Measurements from ENCODE around the gene KLLN.
A peak's percentile ranks its signal among the peaks of the same experiment; 100 is the strongest.

The KLLN gene

DNA sequence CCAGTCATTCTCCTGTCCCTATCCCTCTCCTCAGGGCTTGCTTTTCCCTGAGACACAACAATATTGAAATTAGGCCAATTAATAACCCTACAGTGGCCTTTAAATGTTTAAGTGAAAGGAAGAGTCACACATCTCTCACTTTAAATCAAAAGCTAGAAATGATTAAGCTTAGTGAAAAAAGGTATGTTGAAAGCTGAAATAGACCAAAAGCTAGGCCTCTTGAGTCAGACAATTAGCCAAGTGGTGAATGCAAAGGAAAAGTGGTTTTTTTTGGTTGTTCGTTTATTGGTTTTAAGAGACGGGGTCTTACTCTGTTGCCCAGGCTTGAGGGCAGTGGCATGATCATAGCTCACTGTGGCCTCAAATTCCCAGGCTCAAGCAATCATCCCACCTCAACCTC is 35.7 kb downstream of the KLLN start:
- Histone ChIP-seq H3K4me3 (ENCODE audit: low read depth in 1 of 5, low read length in 5 of 5) (no peak overlapping the region), H3K9me3 (ENCODE audit: control insufficient read depth in 5 of 5, low read length in 5 of 5) (no peaks in the 10 kb centered on the region), H3K27ac (ENCODE audit: low read depth, low read length) (no peak overlapping the region), H3K9ac (ENCODE audit: low read length in 5 of 5) (no peak overlapping the region), H3K4me1 (ENCODE audit: control insufficient read depth in 5 of 5, insufficient read depth in 5 of 5, low read length in 5 of 5) (no peaks in the 10 kb centered on the region), H3K27me3 (ENCODE audit: control insufficient read depth in 5 of 5, insufficient read depth in 4 of 5, low read length in 5 of 5) (no peaks in the 10 kb centered on the region), H3K36me3 (ENCODE audit: control insufficient read depth in 5 of 5, insufficient read depth in 5 of 5, low read length in 5 of 5) (no peaks in the 10 kb centered on the region)

DNA sequence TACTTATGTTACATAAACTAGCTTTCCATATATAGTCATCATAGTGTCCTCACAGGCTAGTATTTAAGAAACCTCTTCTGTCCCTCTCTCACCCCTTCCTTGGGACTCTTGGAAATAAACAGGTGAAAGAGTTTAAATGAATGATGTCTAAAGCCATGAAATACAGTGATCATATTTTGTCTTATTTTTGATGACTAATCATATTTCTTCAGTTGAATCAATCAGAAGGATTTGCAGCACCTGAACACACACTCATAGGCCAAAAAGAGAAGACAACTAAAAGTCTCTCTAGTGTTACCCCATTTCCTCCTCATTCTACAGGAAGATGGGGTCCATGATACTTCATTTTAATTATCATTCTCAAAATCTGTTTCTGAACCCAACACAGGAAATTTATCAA is 36.7 kb downstream of the KLLN start:
- no peak overlapping the region for H3K27ac ChIP-seq (ENCODE audit: low read depth, low read length)

DNA sequence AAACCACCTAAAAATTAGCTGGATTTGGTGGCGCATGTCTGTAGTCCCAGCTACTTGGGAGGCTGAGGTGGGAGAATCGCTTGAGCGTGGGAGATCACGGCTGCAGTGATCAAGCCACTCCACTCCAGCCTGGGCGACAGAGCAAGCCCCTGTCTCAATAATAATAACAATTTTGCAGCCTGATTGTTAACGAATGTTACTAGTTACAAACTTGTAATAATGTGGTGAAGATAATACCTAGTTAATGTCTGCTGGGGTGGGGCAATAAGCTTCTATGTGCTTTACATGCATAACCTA is 44.1 kb downstream of the KLLN start:
- H3K27ac ChIP-seq (ENCODE audit: low read depth, low read length) = no peak overlapping the region
- no peaks in the 10 kb centered on the region for H3K9me3 ChIP-seq (ENCODE audit: control insufficient read depth in 5 of 5, low read length in 5 of 5)
- H3K36me3 ChIP-seq (ENCODE audit: control insufficient read depth in 5 of 5, insufficient read depth in 5 of 5, low read length in 5 of 5) = no peaks in the 10 kb centered on the region
- no peaks in the 10 kb centered on the region for H3K27me3 ChIP-seq (ENCODE audit: control insufficient read depth in 5 of 5, insufficient read depth in 4 of 5, low read length in 5 of 5)
- H3K4me1 ChIP-seq (ENCODE audit: control insufficient read depth in 5 of 5, insufficient read depth in 5 of 5, low read length in 5 of 5) = peaks cover 2 to 25% (median 24%) of the 10 kb centered on the region in 5 donors
- H3K4me3 ChIP-seq (ENCODE audit: low read depth in 1 of 5, low read length in 5 of 5) = no peak overlapping the region
- no peak overlapping the region for H3K9ac ChIP-seq (ENCODE audit: low read length in 5 of 5)

More for the DNA sequence above, 36.7 kb downstream of the KLLN start:
- H3K9ac ChIP-seq (ENCODE audit: low read length in 5 of 5) = no peak overlapping the region
- no peaks in the 10 kb centered on the region for H3K27me3 ChIP-seq (ENCODE audit: control insufficient read depth in 5 of 5, insufficient read depth in 4 of 5, low read length in 5 of 5)
- H3K9me3 ChIP-seq (ENCODE audit: control insufficient read depth in 5 of 5, low read length in 5 of 5) = no peaks in the 10 kb centered on the region
- no peak overlapping the region for H3K4me3 ChIP-seq (ENCODE audit: low read depth in 1 of 5, low read length in 5 of 5)
- no peaks in the 10 kb centered on the region for H3K4me1 ChIP-seq (ENCODE audit: control insufficient read depth in 5 of 5, insufficient read depth in 5 of 5, low read length in 5 of 5)
- H3K36me3 ChIP-seq (ENCODE audit: control insufficient read depth in 5 of 5, insufficient read depth in 5 of 5, low read length in 5 of 5) = no peaks in the 10 kb centered on the region

DNA sequence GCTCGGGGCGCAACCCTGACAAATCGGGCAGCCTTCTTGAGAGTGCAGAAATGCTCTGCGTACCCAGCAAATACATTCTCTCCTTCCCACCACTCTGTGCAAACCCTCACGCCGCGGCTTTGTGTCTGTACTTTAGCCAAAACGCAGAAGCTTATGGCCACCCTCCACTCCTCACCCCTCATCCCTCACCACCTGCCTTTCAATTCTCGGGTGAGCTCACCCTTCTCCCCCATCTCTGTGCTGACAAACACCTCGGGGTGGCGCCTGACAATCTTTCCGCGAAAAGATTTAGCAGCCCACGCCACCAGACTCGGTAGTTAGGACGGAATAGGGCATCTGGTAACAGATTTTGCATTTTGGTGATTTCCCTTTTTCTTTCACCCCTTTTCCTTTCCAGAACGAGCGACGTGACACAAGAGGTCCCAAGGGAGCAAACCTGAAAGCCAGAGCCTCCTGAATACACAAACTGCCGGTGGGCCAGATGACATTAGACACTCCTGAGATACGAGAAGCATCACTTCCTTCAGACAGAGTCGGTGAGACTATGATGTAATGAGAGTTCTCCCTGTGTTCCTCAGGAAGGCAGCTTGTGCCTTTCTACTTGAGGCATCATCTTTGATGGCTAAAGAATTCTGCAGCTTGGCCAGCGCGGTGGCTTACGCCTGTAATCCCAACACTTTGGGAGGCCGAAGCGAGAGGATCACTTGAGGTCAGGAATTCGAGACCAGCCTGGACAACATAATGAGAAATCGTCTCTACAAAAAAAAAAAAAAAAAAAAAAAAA is 44.6 kb downstream of the KLLN start:
- peak overlapping the region; percentile 92 to 98 (median 95) for H3K4me3 ChIP-seq (ENCODE audit: low read depth in 1 of 5, low read length in 5 of 5)
- H3K9me3 ChIP-seq (ENCODE audit: control insufficient read depth in 5 of 5, low read length in 5 of 5) = no peaks in the 10 kb centered on the region
- peak overlapping the region; percentile 88 for H3K27ac ChIP-seq (ENCODE audit: low read depth, low read length)
- H3K9ac ChIP-seq (ENCODE audit: low read length in 5 of 5) = peak overlapping the region; percentile 79 to 96 (median 87)
- no peaks in the 10 kb centered on the region for H3K27me3 ChIP-seq (ENCODE audit: control insufficient read depth in 5 of 5, insufficient read depth in 4 of 5, low read length in 5 of 5)
- H3K4me1 ChIP-seq (ENCODE audit: control insufficient read depth in 5 of 5, insufficient read depth in 5 of 5, low read length in 5 of 5) = peaks cover 2 to 25% (median 24%) of the 10 kb centered on the region in 5 donors
- H3K36me3 ChIP-seq (ENCODE audit: control insufficient read depth in 5 of 5, insufficient read depth in 5 of 5, low read length in 5 of 5) = no peaks in the 10 kb centered on the region

DNA sequence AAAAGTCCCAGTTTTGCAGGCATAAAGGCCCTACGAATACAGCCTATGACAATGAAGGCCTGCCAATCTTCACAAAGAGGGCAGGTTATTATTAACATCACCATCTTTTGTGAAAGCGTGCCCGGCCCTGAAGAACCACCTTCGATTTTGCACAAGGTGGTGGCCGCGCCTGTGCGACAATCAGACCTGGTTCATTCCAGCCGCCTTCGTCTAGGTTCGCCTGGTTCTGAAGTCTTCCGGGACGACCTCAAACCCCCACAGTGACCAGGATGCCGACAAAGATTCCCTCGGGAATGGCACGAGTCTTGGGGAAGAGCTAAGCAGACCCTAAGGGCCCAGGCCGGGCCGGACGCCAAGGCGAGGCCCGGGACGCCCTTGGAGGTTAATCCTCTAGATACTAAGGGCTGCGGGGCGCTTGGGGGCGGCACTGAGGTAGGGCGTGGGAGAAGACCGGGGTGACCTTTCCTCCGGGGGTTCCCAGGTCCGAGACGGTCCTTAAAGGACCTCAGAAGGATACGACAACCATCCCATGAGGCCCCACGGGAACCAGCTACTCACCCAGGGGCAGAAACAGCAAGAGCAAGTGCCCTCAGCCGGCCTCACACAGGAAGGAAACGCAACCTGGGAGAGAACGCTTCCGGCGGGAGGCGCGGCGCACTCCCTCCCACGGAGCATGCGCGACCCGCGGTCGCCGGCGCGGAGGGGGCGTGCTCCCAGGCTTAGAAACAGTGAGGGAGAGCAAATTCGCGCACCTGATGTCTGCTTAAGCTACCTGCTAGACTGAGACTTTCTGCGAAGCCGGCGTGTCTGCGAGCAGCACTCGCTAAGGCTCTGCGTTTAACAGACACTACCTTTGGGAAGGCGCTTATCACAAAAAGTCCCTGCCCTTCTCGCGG is 45.5 kb downstream of the KLLN start, which contains the start of gene ATAD1:
ATAD1 (minus strand) TSS at position 618 of the 896 bp plus-strand sequence. CDS start 3,627 bp downstream, outside the sequence.
- Histone ChIP-seq H3K27ac (ENCODE audit: low read depth, low read length) (peak within 1 kb of the TSS; percentile 88), H3K9me3 (ENCODE audit: control insufficient read depth in 5 of 5, low read length in 5 of 5) (no peaks in the 10 kb centered on the region), H3K9ac (ENCODE audit: low read length in 5 of 5) (peak within 1 kb of the TSS; percentile 79 to 96 (median 87)), H3K4me3 (ENCODE audit: low read depth in 1 of 5, low read length in 5 of 5) (peak within 1 kb of the TSS; percentile 92 to 98 (median 95)), H3K36me3 (ENCODE audit: control insufficient read depth in 5 of 5, insufficient read depth in 5 of 5, low read length in 5 of 5) (no peaks in the 10 kb centered on the region), H3K27me3 (ENCODE audit: control insufficient read depth in 5 of 5, insufficient read depth in 4 of 5, low read length in 5 of 5) (no peaks in the 10 kb centered on the region), H3K4me1 (ENCODE audit: control insufficient read depth in 5 of 5, insufficient read depth in 5 of 5, low read length in 5 of 5) (peaks cover 2 to 25% (median 24%) of the 10 kb centered on the region in 5 donors)

DNA sequence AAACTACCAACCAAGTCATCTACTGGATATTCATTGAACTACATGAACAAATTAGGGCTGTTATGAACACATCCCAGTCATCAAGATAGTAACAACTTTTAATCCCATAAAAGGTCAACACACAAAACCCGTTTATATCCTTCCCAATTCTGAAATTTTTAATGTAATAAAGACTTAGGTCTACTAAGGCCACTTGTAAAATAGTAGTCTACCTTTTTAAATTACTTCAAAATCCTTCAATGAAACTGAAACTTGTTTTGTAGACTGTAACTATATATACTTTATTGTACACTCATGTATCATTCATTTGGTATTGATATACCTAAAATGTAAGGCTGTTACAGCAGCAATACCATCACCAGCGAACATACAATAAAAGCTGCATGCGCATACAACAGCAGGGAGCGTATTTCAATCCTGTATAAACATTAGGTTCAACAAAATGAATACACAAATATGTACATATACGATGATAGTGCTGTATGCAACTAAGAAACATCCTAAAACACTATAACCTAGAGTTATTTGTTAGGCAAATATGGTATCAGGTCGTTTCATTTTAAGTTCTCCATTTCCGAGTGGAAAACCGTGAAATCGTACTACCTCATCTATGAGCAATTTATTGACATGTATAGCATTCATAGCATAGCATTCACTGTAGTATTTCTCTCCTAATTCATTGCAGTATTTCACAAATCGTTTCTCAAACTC is 46.3 kb downstream of the KLLN start:
- H3K4me1 ChIP-seq (ENCODE audit: control insufficient read depth in 5 of 5, insufficient read depth in 5 of 5, low read length in 5 of 5) = peaks cover 2 to 25% (median 24%) of the 10 kb centered on the region in 5 donors
- no peaks in the 10 kb centered on the region for H3K9me3 ChIP-seq (ENCODE audit: control insufficient read depth in 5 of 5, low read length in 5 of 5)
- H3K36me3 ChIP-seq (ENCODE audit: control insufficient read depth in 5 of 5, insufficient read depth in 5 of 5, low read length in 5 of 5) = peaks cover 0 to 5% (median under 1%) of the 10 kb centered on the region in 5 donors
- no peaks in the 10 kb centered on the region for H3K27me3 ChIP-seq (ENCODE audit: control insufficient read depth in 5 of 5, insufficient read depth in 4 of 5, low read length in 5 of 5)
- H3K9ac ChIP-seq (ENCODE audit: low read length in 5 of 5) = peak overlapping the region; percentile 79 to 96 (median 87)
- H3K27ac ChIP-seq (ENCODE audit: low read depth, low read length) = peak overlapping the region; percentile 88
- H3K4me3 ChIP-seq (ENCODE audit: low read depth in 1 of 5, low read length in 5 of 5) = peak overlapping the region; percentile 92 to 98 (median 95)

DNA sequence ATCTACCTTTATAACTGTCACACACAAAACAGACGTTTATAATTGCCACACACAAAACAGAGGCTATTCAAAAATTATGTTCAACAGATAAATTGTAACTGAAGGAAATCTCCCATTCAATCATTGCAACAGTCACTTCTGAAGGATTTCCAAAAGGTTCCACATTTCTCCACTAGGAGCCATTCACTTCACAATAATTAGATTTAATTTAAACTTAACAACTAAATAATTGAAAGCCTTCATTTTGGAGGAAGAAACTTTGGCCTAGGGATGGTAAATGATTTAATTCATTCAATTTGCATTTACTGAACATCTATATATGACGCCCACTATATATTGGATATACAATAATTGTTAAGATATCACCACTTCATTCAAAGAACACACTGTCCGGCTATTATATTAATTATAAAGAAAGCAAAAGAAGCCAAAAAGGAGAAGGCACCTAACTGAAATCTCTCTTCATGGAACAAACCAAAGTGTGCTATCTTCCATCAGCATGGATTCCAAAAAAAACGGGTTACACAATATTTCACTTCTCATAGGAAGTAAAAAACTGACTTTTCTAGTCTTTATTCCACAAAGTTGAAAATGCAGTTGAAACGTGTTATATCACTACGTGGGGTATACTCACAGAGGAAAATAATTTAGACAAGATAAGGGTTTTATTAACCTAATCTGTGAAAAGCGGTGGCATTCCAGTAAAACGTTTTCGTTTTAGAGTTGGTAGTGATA is 47.0 kb downstream of the KLLN start:
- no peak overlapping the region for H3K4me3 ChIP-seq (ENCODE audit: low read depth in 1 of 5, low read length in 5 of 5)
- H3K27ac ChIP-seq (ENCODE audit: low read depth, low read length) = no peak overlapping the region
- peaks cover 2 to 25% (median 24%) of the 10 kb centered on the region in 5 donors for H3K4me1 ChIP-seq (ENCODE audit: control insufficient read depth in 5 of 5, insufficient read depth in 5 of 5, low read length in 5 of 5)
- peaks cover 0 to 10% (median 5%) of the 10 kb centered on the region in 5 donors for H3K36me3 ChIP-seq (ENCODE audit: control insufficient read depth in 5 of 5, insufficient read depth in 5 of 5, low read length in 5 of 5)
- no peak overlapping the region for H3K9ac ChIP-seq (ENCODE audit: low read length in 5 of 5)
- H3K9me3 ChIP-seq (ENCODE audit: control insufficient read depth in 5 of 5, low read length in 5 of 5) = no peaks in the 10 kb centered on the region
- no peaks in the 10 kb centered on the region for H3K27me3 ChIP-seq (ENCODE audit: control insufficient read depth in 5 of 5, insufficient read depth in 4 of 5, low read length in 5 of 5)
